Sigmoid colon (tissue), 3 donors: ENCODE data around the gene OR1J1.

Source experiments
- CTCF ChIP-seq, 4 experiments: fragments of 450-650 bp in 3 of 4; fragments of 200-600 bp in 1 of 4; IDR thresholded peaks; one replicate each; pipeline ENCODE4 v1.5.1; 2016 to 2019; ENCODE audit warnings: antibody characterized with exemption in 4 of 4, mild to moderate bottlenecking in 3 of 4, moderate library complexity in 2 of 4
- POLR2A ChIP-seq, 2 donors: fragments of 450-650 bp; IDR thresholded peaks; one replicate each; pipeline ENCODE4 v1.6.1; 2016; ENCODE audit warnings: antibody characterized with exemption in 2 of 2, mild to moderate bottlenecking in 2 of 2, moderate library complexity in 2 of 2

DNA sequence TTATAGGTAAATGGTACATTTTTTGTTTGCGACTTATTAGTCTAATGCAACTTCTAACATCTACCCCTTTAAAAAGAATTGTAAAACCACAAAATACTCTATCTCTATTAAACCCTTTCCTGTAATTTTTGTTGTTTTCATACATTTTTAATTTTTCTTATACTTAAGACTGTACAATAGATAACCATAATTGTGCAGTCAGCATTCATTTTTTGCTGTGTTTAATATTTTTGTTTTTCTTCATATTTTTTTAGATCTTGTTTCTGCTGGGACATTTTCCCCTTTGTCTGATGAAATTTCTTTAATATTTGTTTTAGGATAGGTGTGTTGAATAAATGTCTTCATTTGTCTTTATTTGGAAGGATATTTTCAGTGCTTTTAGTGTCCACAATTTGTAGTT, 19.9 kb downstream of the OR1J1 start:
- TF ChIP-seq CTCF (IDR thresholded peaks at IDR 0.05) (no peak), POLR2A (IDR thresholded peaks at IDR 0.05) (no peak)
